ENCODE data around the gene MAP4.

The MAP4 gene

DNA sequence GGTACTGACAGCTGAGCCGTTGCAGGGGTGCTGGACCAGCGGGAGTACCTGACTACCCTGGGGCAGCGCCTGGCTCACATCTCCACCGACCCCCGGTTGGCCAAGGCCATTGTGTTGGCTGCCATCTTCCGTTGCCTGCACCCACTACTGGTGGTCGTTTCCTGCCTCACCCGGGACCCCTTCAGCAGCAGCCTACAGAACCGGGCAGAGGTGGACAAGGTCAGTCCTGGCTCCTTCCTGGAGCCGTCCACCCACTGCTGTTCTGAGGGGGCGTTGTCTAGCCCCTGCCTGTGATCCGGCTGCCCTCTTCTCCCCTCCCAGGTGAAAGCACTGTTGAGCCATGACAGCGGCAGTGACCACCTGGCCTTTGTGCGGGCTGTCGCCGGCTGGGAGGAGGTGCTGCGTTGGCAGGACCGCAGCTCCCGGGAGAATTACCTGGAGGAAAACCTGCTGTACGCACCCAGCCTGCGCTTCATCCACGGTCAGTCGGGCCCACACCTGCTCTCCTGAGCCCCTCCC lies 167.6 kb downstream of the MAP4 start:
- Histone ChIP-seq H3K27ac (no peak overlapping the region), H3K4me3 (no peak overlapping the region)
- TF ChIP-seq, protein P1, sequence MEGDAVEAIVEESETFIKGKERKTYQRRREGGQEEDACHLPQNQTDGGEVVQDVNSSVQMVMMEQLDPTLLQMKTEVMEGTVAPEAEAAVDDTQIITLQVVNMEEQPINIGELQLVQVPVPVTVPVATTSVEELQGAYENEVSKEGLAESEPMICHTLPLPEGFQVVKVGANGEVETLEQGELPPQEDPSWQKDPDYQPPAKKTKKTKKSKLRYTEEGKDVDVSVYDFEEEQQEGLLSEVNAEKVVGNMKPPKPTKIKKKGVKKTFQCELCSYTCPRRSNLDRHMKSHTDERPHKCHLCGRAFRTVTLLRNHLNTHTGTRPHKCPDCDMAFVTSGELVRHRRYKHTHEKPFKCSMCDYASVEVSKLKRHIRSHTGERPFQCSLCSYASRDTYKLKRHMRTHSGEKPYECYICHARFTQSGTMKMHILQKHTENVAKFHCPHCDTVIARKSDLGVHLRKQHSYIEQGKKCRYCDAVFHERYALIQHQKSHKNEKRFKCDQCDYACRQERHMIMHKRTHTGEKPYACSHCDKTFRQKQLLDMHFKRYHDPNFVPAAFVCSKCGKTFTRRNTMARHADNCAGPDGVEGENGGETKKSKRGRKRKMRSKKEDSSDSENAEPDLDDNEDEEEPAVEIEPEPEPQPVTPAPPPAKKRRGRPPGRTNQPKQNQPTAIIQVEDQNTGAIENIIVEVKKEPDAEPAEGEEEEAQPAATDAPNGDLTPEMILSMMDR (IDR thresholded peaks at IDR 0.05): no peak
- no peak for DNase-seq (ENCODE audit: low spot score)

DNA sequence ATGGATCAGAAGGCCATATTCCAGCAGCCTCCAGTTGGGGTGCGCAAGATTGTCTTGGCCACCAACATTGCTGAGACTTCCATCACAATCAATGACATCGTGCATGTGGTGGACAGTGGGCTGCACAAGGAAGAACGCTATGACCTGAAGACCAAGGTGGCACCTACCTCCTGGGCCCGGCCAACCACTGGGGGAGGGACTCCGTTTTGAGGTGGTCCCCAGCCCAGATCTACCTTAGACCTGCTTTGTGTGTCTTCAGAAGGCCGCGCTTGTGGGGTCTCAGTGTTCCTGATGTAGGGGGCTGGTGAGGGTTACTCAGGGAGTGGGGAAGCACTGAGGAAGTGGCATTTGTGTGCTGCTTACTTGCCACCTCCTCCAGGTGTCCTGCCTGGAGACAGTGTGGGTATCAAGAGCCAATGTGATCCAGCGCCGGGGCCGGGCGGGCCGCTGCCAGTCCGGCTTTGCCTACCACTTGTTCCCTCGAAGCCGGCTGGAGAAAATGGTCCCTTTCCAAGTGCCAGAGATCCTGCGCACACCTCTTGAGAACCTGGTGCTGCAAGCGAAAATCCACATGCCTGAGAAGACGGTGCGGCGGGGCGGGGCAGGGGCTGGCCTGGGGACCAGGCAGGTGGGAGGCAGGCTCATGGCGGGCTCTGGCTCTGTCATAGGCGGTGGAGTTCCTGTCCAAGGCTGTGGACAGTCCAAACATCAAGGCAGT lies 168.3 kb downstream of the MAP4 start:
- TF ChIP-seq, protein P1 (IDR thresholded peaks at IDR 0.05): no peak
- Histone ChIP-seq H3K4me3 (no peak overlapping the region), H3K27ac (no peak overlapping the region)
- no peak for DNase-seq (ENCODE audit: low spot score)

DNA sequence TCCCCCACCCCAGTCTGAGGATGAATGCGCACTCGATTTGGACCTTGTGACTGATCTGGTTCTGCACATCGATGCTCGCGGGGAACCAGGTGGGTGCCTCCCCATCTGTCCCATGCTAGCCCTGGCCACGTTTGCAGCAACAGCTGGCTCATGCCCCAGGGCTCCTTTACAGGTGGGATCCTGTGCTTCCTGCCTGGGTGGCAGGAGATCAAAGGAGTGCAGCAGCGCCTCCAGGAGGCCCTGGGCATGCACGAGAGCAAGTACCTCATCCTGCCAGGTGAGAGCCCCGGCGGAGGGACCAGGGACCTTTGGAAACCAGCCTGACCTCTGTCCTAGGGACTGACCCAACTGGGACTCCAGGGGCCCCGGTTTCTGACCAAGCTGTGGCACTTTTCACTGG lies 169.0 kb downstream of the MAP4 start:
- Histone ChIP-seq H3K4me3 (no peak overlapping the region), H3K27ac (no peak overlapping the region)
- TF ChIP-seq, protein P1 (IDR thresholded peaks at IDR 0.05): no peak
- DNase-seq (ENCODE audit: low spot score): no peak

DNA sequence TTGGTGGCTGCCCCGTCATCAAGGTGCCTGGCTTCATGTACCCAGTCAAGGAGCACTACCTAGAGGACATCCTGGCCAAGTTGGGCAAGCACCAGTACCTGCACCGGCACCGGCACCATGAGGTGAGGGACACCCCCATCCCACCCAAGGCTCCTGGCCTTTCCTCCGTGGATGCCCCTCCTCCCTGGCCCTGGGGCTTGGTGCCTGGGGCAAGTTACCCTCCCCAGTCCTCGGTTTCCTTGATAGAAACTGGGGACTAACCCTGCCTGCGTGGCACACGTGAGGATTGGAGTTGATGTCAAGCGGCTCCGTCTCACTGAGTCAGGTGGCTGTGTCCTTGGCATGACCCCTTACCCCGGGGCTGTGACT lies 169.4 kb downstream of the MAP4 start:
- TF ChIP-seq, protein P1 (IDR thresholded peaks at IDR 0.05): no peak
- H3K27ac ChIP-seq: no peak overlapping the region
- no peak overlapping the region for H3K4me3 ChIP-seq
- no peak for DNase-seq (ENCODE audit: low spot score)

DNA sequence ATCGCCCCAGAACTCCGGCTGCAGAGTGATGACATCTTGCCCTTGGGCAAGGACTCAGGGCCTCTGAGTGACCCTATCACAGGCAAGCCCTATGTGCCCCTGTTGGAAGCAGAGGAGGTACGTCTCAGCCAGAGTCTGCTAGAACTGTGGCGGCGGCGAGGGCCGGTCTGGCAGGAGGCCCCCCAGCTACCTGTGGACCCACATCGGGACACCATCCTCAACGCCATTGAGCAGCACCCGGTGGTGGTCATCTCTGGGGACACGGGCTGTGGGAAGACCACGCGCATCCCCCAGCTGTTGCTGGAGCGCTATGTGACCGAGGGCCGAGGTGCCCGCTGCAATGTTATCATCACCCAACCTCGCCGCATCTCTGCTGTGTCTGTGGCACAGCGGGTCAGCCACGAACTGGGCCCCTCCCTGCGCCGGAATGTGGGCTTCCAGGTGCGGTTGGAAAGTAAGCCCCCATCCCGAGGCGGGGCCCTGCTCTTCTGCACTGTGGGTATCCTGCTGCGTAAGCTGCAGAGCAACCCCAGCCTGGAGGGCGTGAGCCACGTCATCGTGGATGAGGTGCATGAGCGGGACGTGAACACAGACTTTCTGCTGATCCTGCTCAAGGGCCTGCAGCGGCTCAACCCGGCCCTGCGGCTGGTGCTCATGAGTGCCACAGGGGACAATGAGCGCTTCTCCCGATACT lies 169.9 kb downstream of the MAP4 start:
- no peak overlapping the region for H3K27ac ChIP-seq
- TF ChIP-seq, protein P1 (IDR thresholded peaks at IDR 0.05): no peak
- H3K4me3 ChIP-seq: no peak overlapping the region
- DNase-seq (ENCODE audit: low spot score): no peak

DNA sequence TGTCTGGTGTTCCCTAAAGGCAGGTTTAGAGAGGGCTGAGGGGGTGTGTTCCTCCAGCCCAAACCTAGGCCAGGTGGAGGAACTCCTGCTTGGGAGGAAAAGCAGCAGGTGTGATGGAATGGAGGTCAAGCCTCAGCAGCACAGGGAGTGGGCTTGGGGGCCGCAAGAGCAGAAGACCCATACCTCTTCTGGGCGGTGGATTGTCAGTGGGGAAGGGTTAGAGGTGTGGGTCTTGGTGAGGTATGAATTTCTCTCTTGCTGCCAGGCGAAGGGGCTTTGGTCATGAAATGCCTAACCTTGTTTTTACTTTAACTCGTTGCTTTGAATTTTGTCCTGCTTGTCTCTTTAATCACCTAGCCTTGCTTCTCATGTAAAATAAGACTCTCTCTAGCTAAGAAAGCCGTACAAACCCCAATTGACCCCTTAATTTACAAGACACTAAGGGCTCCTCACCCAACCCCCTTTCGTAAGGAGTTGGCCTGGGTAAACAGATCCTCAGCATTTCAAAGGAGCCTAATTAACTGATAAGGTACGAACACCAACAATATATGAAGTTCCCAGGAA lies 174.3 kb downstream of the MAP4 start:
- DNase-seq (ENCODE audit: low spot score): no peak
- no peak overlapping the region for H3K27ac ChIP-seq
- TF ChIP-seq, protein P1 (IDR thresholded peaks at IDR 0.05): no peak
- H3K4me3 ChIP-seq: no peak overlapping the region
